Fibroblast of villous mesenchyme (primary cell): ENCODE measurements around the gene APP. TPM values are rescaled to one million over a fixed set of nuclear protein-coding genes. Genes with fewer than 3 reads are reported as not detected.

ENCODE experiments used
- DNase-seq: peaks from one replicate; pipeline ENCODE4 v3.0.0-alpha.2; 2010; ENCODE audit warnings: low read depth
- H3K4me3 ChIP-seq: 2 replicates; pipeline ENCODE4 v1.5.1; 2011; ENCODE audit warnings: low read depth, mild to moderate bottlenecking, low read length
- total RNA-seq: library from RNA; depleted of rRNA; stranded (reverse); fragments of >200 nt; gene quantifications from 2 replicates; pipeline ENCODE4 v1.2.3, GENCODE V29; 2012
- TF ChIP-seq, protein P1 (sequence below): IDR thresholded peaks from 2 replicates; pipeline ENCODE4 v1.5.1; 2012; ENCODE audit warnings: low read depth, mild to moderate bottlenecking, low read length; ENCODE audit not compliant: insufficient read depth

The APP gene
- total RNA-seq, 1 donor: 353 TPM

DNA sequence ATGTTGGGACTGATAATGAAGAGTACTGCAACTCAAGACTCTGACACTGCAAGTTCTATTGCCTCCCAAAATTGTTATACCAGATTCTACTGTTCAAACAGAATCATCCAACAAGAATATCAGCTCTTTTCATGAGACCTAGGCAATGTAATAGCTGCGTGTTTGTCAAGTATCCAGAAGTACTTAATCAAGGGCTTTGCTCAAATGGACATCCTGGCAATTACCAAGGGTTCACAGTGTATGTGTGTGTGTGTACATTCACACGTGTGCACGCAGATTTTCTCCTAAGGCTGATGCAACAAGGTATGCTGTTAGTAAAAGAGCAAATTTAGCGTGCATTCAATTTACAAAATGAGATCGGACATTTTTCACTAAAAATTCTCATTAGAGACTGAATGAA lies 261.2 kb downstream of the APP start:
- no peak overlapping the region for H3K4me3 ChIP-seq
- DNase-seq: no peak
- TF ChIP-seq, protein P1, sequence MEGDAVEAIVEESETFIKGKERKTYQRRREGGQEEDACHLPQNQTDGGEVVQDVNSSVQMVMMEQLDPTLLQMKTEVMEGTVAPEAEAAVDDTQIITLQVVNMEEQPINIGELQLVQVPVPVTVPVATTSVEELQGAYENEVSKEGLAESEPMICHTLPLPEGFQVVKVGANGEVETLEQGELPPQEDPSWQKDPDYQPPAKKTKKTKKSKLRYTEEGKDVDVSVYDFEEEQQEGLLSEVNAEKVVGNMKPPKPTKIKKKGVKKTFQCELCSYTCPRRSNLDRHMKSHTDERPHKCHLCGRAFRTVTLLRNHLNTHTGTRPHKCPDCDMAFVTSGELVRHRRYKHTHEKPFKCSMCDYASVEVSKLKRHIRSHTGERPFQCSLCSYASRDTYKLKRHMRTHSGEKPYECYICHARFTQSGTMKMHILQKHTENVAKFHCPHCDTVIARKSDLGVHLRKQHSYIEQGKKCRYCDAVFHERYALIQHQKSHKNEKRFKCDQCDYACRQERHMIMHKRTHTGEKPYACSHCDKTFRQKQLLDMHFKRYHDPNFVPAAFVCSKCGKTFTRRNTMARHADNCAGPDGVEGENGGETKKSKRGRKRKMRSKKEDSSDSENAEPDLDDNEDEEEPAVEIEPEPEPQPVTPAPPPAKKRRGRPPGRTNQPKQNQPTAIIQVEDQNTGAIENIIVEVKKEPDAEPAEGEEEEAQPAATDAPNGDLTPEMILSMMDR: no peak

DNA sequence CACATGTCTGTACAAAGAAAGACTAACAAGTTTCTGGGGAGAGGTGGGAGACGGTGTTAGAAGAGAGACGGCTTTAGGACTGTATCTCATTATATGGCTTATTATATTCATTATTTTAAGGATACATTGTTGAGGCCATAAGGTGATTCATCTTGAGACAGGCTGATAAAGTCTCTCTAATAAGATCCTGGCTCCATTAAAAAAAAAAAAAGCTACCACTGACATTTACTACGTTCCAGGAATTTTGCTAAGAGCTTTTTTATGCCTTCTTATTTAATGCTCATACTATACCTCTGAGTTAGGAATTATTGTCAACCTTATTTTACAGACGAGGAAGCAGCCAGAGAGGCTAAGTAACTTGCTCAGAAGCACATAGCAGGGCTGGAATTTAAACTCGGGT lies 262.1 kb downstream of the APP start:
- DNase-seq: no peak
- no peak overlapping the region for H3K4me3 ChIP-seq
- TF ChIP-seq, protein P1: no peak

DNA sequence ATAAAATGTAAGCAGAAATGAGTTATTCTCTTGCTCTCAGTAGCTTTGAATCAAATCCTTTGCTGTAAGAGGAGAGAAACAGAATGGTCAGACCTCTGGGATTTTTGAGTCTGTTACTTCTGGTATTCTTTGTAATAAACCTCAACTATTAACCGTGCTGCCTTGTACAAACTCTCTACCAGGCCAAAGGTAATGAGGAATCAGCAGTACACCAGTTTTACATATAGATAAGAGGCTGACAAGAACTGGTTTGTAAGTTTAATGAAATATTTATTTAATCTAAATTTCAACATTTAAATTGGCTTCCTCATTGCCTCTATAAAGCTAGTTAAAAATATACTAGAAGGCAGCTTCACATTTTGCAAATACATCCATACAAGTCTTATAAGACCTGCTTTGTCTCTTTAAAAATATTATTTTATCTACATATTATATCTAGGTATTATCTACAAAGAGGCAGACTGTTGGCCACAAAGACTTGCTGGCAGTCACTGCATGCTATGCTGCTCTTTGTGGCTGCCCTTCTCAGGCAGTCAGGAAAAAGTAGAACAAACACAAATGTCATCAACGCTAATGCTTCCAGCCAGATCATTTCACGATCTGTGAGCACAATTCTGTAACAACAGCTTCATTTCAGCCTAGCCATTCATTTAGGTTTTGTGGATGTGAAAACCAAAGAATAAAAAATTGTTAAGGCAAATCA lies 262.8 kb downstream of the APP start:
- TF ChIP-seq, protein P1: no peak
- no peak for DNase-seq
- no peak overlapping the region for H3K4me3 ChIP-seq

DNA sequence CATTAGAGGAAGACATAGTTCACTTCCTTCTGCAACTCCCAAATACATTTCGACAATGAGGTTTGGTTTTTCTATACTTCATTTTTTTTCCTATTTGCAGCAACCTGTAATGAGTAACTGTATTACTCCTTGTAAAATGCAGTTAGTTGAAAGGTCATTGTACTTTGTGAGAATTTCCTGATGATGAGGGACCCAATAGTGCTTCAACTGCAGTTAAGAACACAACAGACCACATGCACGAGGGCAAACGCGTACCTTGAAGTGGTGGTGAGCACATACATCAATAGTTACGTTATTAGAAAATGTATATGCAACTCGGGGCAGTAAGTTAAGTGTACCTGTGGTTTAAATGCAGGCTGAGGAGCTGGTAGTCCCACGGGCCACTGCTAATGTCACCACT lies 264.0 kb downstream of the APP start:
- TF ChIP-seq, protein P1: no peak
- DNase-seq: no peak
- H3K4me3 ChIP-seq: no peak overlapping the region

DNA sequence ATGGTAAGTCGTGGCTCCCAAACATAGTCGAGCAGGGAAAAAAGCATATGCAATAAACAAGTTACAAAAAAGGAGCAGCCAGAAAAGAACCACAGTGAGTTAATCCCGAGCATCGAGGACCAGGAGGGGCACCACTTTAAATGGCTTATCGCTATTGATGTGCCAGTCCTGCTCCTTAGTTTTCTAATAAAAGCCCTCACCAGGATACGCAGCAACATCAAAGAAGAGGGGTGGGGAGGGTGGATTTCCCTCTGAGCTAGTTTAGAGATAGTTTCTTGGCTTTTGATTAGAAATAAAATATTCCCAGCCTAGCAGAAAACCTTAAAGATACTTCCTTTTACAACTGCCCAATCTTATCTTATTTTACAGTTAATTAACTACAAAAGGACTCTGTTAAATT lies 265.4 kb downstream of the APP start:
- TF ChIP-seq, protein P1: no peak
- no peak for DNase-seq
- H3K4me3 ChIP-seq: no peak overlapping the region

DNA sequence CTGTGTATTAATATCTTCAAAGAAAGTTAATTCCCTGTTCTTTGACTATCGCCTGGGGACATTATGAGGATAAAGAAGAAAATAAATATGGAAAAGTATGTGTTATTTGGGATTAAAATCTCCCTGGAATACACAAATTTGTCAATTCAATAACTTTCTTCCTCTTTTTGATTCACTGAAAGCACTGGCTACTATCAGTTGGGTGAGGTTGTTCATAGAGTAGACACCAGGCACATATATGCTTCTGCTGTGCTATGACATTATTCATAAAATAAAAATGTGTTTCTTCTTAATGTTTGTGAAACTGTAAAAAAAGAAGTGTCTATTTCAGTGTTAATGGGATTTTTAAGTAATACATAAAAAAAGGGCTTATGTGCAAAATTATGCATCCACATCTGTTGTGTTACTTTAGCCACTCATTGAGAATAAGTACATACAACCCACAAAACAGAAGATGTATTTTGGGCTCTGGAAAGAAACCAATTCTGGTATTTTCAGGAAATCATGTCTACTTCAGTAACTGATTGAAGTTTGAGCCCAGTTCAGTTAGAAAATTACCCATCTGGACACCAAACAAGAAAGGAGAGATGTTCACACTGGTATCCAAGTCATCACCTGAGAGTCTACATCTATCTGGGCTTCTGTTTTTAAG lies 266.4 kb downstream of the APP start:
- H3K4me3 ChIP-seq: no peak overlapping the region
- no peak for DNase-seq
- TF ChIP-seq, protein P1: no peak

DNA sequence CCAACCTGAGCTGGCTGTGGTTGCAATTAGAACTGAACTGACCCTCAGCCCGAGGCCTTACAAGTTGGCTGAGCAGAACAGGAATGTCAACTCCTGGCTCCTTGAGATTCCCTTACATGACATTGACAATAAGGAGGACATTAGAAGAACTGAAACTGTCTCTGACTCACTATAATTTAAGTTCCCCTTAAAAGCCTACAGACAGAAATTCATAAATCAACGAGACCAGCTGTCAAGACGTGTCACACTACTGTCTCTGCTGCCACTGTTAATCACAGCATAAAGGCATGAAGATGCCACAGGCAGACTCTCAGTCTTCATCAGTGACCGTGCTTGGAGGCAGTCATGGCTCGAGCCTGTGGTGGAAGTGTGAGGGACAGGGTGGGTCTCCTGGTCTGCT lies 267.0 kb downstream of the APP start:
- DNase-seq: no peak
- TF ChIP-seq, protein P1: no peak
- H3K4me3 ChIP-seq: no peak overlapping the region
